ENCODE measurements around the gene ATP5PB.

Gene ATP5PB

DNA sequence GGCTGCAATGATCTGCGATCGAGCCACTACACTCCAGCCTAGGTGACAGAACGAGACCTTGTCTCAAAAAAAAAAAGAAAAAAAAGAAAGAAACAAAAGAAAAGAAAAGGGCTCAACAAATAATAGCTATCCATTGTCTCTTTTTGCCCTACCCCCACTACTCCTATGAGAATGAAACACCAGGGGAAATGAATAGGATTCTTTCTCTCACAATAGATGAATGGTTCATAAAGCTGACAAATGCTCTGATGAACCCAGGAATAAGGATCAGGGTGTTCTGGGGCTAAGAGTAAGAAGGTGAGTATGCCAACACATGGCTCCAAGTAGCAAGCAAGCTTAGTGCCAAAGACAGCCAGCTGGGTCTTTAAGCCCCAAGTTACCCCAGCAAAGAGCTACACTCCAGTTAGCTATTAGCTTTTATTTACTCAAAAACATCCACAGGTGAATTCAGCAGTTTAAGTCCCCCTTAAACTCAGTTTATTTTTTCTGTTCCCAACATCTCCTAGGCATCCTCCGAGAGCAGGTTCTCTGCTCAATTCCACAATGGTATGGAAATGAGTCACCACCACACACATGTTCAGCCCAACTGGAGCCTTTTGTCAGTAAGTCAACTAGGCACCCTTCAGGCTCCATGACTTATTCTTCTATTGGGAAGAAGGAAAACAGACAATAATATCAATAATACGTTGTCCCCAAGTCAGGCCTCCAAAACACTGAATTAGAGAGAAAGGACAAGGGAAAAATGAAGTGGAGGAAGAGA, 49.9 kb downstream of the ATP5PB start (continued):
- TF ChIP-seq GLIS3 (CRISPR knock-in tag; IDR thresholded peaks at IDR 0.05), result no peak
- no peak for TF ChIP-seq ESRRG (CRISPR knock-in tag; IDR thresholded peaks at IDR 0.05)
- no peak for TF ChIP-seq ZNF8 (CRISPR knock-in tag; IDR thresholded peaks at IDR 0.05)
- TF ChIP-seq, protein P1, sequence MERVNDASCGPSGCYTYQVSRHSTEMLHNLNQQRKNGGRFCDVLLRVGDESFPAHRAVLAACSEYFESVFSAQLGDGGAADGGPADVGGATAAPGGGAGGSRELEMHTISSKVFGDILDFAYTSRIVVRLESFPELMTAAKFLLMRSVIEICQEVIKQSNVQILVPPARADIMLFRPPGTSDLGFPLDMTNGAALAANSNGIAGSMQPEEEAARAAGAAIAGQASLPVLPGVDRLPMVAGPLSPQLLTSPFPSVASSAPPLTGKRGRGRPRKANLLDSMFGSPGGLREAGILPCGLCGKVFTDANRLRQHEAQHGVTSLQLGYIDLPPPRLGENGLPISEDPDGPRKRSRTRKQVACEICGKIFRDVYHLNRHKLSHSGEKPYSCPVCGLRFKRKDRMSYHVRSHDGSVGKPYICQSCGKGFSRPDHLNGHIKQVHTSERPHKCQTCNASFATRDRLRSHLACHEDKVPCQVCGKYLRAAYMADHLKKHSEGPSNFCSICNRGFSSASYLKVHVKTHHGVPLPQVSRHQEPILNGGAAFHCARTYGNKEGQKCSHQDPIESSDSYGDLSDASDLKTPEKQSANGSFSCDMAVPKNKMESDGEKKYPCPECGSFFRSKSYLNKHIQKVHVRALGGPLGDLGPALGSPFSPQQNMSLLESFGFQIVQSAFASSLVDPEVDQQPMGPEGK (CRISPR knock-in tag; IDR thresholded peaks at IDR 0.05; ENCODE audit: borderline replicate concordance), result no peak
- TF ChIP-seq, protein P2, sequence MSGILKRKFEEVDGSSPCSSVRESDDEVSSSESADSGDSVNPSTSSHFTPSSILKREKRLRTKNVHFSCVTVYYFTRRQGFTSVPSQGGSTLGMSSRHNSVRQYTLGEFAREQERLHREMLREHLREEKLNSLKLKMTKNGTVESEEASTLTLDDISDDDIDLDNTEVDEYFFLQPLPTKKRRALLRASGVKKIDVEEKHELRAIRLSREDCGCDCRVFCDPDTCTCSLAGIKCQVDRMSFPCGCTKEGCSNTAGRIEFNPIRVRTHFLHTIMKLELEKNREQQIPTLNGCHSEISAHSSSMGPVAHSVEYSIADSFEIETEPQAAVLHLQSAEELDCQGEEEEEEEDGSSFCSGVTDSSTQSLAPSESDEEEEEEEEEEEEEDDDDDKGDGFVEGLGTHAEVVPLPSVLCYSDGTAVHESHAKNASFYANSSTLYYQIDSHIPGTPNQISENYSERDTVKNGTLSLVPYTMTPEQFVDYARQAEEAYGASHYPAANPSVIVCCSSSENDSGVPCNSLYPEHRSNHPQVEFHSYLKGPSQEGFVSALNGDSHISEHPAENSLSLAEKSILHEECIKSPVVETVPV (CRISPR knock-in tag; IDR thresholded peaks at IDR 0.05), result no peak
- TF ChIP-seq RARB (CRISPR knock-in tag; IDR thresholded peaks at IDR 0.05), result no peak
- TF ChIP-seq ISL1 (CRISPR knock-in tag; IDR thresholded peaks at IDR 0.05), result no peak

- ATAC-seq, result no peak
- TF ChIP-seq ARNTL (CRISPR knock-in tag; IDR thresholded peaks at IDR 0.05; ENCODE audit: borderline replicate concordance, low read depth) (no peak), TCF4 (CRISPR knock-in tag; IDR thresholded peaks at IDR 0.05; ENCODE audit: borderline replicate concordance) (no peak), BACH2 (CRISPR knock-in tag; IDR thresholded peaks at IDR 0.05; ENCODE audit: borderline replicate concordance) (no peak), ESRRG (CRISPR knock-in tag; IDR thresholded peaks at IDR 0.05) (no peak), PPARA (CRISPR knock-in tag; IDR thresholded peaks at IDR 0.05; ENCODE audit: borderline replicate concordance) (no peak), ZNF565 (CRISPR knock-in tag; conservative IDR thresholded peaks at IDR 0.05; ENCODE audit: low read depth) (no peak), ISL1 (CRISPR knock-in tag; IDR thresholded peaks at IDR 0.05) (no peak), ZFP30 (CRISPR knock-in tag; IDR thresholded peaks at IDR 0.05) (no peak), SNAI2 (CRISPR knock-in tag; IDR thresholded peaks at IDR 0.05) (no peak), TOX (CRISPR knock-in tag; IDR thresholded peaks at IDR 0.05; ENCODE audit: borderline replicate concordance) (no peak)
- TF ChIP-seq, protein P3, sequence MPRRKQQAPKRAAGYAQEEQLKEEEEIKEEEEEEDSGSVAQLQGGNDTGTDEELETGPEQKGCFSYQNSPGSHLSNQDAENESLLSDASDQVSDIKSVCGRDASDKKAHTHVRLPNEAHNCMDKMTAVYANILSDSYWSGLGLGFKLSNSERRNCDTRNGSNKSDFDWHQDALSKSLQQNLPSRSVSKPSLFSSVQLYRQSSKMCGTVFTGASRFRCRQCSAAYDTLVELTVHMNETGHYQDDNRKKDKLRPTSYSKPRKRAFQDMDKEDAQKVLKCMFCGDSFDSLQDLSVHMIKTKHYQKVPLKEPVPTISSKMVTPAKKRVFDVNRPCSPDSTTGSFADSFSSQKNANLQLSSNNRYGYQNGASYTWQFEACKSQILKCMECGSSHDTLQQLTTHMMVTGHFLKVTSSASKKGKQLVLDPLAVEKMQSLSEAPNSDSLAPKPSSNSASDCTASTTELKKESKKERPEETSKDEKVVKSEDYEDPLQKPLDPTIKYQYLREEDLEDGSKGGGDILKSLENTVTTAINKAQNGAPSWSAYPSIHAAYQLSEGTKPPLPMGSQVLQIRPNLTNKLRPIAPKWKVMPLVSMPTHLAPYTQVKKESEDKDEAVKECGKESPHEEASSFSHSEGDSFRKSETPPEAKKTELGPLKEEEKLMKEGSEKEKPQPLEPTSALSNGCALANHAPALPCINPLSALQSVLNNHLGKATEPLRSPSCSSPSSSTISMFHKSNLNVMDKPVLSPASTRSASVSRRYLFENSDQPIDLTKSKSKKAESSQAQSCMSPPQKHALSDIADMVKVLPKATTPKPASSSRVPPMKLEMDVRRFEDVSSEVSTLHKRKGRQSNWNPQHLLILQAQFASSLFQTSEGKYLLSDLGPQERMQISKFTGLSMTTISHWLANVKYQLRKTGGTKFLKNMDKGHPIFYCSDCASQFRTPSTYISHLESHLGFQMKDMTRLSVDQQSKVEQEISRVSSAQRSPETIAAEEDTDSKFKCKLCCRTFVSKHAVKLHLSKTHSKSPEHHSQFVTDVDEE (CRISPR knock-in tag; IDR thresholded peaks at IDR 0.05), result no peak
- TF ChIP-seq, protein P4, sequence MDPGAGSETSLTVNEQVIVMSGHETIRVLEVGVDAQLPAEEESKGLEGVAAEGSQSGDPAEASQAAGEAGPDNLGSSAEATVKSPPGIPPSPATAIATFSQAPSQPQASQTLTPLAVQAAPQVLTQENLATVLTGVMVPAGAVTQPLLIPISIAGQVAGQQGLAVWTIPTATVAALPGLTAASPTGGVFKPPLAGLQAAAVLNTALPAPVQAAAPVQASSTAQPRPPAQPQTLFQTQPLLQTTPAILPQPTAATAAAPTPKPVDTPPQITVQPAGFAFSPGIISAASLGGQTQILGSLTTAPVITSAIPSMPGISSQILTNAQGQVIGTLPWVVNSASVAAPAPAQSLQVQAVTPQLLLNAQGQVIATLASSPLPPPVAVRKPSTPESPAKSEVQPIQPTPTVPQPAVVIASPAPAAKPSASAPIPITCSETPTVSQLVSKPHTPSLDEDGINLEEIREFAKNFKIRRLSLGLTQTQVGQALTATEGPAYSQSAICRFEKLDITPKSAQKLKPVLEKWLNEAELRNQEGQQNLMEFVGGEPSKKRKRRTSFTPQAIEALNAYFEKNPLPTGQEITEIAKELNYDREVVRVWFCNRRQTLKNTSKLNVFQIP (CRISPR knock-in tag; IDR thresholded peaks at IDR 0.05; ENCODE audit: borderline replicate concordance, low read depth), result no peak
Observed at GRCh38 chr1:111501645-111502044, 52.4 kb downstream of the ATP5PB start.

- no peak for TF ChIP-seq TOX (CRISPR knock-in tag; IDR thresholded peaks at IDR 0.05; ENCODE audit: borderline replicate concordance)
- no peak for TF ChIP-seq OSR1 (CRISPR knock-in tag; IDR thresholded peaks at IDR 0.05)
- TF ChIP-seq ZNF565 (CRISPR knock-in tag; conservative IDR thresholded peaks at IDR 0.05; ENCODE audit: low read depth), result no peak
- ATAC-seq, result no peak
Observed at GRCh38 chr1:111503585-111504060, 54.4 kb downstream of the ATP5PB start, which contains the start of the genes ADORA3 and TMIGD3. Gene ADORA3, minus strand, starts transcription at chr1:111503633. Its CDS starts 279 bp downstream, at chr1:111503354. Gene TMIGD3, minus strand, starts transcription at chr1:111503633. Its CDS starts 279 bp downstream, at chr1:111503354.

- no peak for ATAC-seq
- TF ChIP-seq ARNTL (CRISPR knock-in tag; IDR thresholded peaks at IDR 0.05; ENCODE audit: borderline replicate concordance, low read depth) (no peak), TCF4 (CRISPR knock-in tag; IDR thresholded peaks at IDR 0.05; ENCODE audit: borderline replicate concordance) (no peak), ZFP3 (CRISPR knock-in tag; IDR thresholded peaks at IDR 0.05) (no peak), TOX (CRISPR knock-in tag; IDR thresholded peaks at IDR 0.05; ENCODE audit: borderline replicate concordance) (no peak), BACH2 (CRISPR knock-in tag; IDR thresholded peaks at IDR 0.05; ENCODE audit: borderline replicate concordance) (no peak), ZNF8 (CRISPR knock-in tag; IDR thresholded peaks at IDR 0.05) (no peak), OSR1 (CRISPR knock-in tag; IDR thresholded peaks at IDR 0.05) (no peak), SNAI2 (CRISPR knock-in tag; IDR thresholded peaks at IDR 0.05) (no peak), RARB (CRISPR knock-in tag; IDR thresholded peaks at IDR 0.05) (no peak), GLIS3 (CRISPR knock-in tag; IDR thresholded peaks at IDR 0.05) (no peak), ESRRG (CRISPR knock-in tag; IDR thresholded peaks at IDR 0.05) (no peak), ZNF565 (CRISPR knock-in tag; conservative IDR thresholded peaks at IDR 0.05; ENCODE audit: low read depth) (no peak), ZC3H10 (CRISPR knock-in tag; IDR thresholded peaks at IDR 0.05) (no peak), CSDC2 (CRISPR knock-in tag; IDR thresholded peaks at IDR 0.05) (no peak), ZNF70 (CRISPR knock-in tag; IDR thresholded peaks at IDR 0.05) (no peak)
- TF ChIP-seq, protein P1 (CRISPR knock-in tag; IDR thresholded peaks at IDR 0.05; ENCODE audit: borderline replicate concordance), result no peak
- TF ChIP-seq, protein P5, sequence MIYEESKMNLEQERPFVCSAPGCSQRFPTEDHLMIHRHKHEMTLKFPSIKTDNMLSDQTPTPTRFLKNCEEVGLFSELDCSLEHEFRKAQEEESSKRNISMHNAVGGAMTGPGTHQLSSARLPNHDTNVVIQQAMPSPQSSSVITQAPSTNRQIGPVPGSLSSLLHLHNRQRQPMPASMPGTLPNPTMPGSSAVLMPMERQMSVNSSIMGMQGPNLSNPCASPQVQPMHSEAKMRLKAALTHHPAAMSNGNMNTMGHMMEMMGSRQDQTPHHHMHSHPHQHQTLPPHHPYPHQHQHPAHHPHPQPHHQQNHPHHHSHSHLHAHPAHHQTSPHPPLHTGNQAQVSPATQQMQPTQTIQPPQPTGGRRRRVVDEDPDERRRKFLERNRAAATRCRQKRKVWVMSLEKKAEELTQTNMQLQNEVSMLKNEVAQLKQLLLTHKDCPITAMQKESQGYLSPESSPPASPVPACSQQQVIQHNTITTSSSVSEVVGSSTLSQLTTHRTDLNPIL (CRISPR knock-in tag; IDR thresholded peaks at IDR 0.05; ENCODE audit: low read depth), result no peak
Observed at GRCh38 chr1:111504097-111504496, 54.8 kb downstream of the ATP5PB start.
